ENCODE data around the gene MNX1.

Gene MNX1

DNA sequence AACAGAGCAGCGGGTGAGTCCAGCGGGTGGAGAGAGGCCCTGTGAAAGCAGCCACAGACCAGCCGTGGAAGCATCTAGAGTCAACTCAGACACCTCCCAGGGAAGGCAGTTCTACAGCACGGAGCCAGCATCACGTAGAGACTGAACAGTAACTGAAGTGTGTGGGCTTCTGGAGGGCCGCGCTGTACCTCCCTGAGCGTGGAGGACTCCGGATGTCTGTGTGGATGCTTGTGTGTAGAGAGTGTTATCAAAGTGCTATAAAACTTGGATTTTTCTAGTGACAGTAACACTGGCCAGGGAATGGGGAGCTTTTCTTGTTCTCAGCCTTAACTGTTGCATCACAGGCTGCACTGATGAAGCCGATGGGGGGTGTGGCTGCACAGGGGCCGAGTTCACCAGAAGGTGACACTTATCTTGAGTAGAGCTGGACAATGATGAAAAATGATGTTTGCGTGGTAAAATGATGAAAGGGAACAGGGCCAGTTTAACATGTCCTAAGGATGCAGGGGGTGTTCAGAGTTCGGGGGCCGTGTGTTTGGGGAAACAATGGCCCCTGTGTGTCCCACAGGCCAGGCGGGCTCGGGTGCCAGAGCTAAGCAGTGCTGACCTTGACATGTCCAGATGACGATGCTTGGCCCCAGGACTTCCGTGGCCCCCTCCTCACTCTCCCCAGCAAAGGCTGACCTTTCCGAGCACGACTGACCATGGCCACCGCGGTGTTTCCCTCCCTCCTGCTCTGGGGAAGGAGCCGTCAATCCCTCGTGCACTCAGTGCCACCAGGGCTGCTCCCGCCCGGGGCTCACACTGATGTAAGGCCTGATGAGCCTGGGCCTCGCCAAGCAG lies 21.9 kb downstream of the MNX1 start:
- H3K9me3 ChIP-seq = no peaks in the 10 kb centered on the region
- TF ChIP-seq, protein P1, sequence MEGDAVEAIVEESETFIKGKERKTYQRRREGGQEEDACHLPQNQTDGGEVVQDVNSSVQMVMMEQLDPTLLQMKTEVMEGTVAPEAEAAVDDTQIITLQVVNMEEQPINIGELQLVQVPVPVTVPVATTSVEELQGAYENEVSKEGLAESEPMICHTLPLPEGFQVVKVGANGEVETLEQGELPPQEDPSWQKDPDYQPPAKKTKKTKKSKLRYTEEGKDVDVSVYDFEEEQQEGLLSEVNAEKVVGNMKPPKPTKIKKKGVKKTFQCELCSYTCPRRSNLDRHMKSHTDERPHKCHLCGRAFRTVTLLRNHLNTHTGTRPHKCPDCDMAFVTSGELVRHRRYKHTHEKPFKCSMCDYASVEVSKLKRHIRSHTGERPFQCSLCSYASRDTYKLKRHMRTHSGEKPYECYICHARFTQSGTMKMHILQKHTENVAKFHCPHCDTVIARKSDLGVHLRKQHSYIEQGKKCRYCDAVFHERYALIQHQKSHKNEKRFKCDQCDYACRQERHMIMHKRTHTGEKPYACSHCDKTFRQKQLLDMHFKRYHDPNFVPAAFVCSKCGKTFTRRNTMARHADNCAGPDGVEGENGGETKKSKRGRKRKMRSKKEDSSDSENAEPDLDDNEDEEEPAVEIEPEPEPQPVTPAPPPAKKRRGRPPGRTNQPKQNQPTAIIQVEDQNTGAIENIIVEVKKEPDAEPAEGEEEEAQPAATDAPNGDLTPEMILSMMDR (IDR thresholded peaks at IDR 0.05; ENCODE audit: low read depth, low read length) = no peak
- H3K27me3 ChIP-seq = peaks cover 7% of the 10 kb centered on the region
- no peak overlapping the region for H3K4me3 ChIP-seq (ENCODE audit: low read depth, low read length)
- H3K36me3 ChIP-seq = no peaks in the 10 kb centered on the region
- H3K4me1 ChIP-seq = no peaks in the 10 kb centered on the region
- no peak for DNase-seq

DNA sequence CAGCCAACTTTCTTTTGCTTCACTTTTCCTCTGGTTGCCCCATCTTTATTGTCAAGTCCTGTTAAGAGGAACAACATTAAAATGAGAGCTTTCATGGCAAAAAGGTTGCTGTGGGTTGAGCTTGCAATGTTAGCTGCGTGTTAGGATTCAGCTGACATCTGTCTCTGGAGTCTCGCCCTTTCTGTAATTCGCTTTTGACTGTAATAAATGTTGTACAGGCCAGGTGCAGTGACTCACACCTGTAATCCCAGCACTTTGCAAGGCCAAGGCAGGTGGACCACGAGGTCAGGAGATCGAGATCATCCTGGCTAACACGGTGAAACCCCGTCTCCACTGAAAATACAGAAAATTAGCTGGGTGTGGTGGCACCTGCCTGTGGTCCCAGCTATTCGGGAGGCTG lies 24.1 kb downstream of the MNX1 start:
- no peak for DNase-seq
- Histone ChIP-seq H3K4me3 (ENCODE audit: low read depth, low read length) (no peak overlapping the region), H3K27me3 (no peaks in the 10 kb centered on the region), H3K4me1 (no peaks in the 10 kb centered on the region), H3K9me3 (no peaks in the 10 kb centered on the region), H3K36me3 (no peaks in the 10 kb centered on the region)
- TF ChIP-seq, protein P1 (IDR thresholded peaks at IDR 0.05; ENCODE audit: low read depth, low read length) = no peak

DNA sequence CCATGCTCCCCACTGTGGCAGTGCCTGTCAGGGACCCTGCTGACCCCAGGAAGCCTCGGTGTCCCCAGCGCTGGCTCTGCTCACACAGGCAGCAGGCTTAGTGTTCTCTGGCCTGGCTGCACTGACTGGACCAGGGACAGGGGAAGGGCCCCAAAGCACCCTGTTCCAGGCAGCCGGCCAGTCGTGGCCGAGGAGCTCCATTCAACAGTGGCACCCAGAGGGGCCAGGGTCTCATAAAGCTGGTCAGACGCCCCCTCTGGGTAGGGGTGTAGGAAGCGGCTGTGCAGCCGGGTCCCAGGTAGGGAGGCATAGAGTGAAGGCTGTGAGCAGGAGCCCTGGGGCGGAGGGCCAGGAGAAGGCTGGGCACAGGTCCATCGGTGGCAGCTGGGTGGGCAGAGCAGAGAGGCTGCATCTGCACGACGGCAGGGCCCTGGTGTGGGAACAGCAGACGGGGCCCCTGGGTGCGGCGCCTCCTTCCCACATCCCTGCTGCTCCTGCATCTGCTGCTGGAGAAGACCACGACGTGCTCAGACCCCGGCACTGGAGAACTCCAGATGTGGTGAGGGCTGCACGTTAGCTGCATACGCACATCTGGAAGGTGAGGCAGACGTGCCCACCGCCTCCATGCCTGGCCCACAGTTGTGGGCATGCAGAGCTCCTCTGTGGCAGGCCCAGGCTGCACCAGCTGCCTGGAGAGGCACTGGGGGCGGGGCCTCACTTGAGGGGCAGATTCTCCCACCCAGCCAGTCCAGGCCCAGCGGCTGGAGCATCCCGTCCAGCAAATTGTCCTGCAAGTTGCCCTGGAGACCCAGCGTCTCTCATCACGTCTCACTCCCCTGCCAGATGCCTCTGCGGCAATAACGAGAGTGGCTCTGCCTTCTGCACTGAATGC lies 25.1 kb downstream of the MNX1 start:
- Histone ChIP-seq H3K4me1 (no peaks in the 10 kb centered on the region), H3K9me3 (no peaks in the 10 kb centered on the region), H3K4me3 (ENCODE audit: low read depth, low read length) (no peak overlapping the region), H3K27me3 (no peaks in the 10 kb centered on the region), H3K36me3 (no peaks in the 10 kb centered on the region)
- TF ChIP-seq, protein P1 (IDR thresholded peaks at IDR 0.05; ENCODE audit: low read depth, low read length) = no peak
- DNase-seq = no peak

DNA sequence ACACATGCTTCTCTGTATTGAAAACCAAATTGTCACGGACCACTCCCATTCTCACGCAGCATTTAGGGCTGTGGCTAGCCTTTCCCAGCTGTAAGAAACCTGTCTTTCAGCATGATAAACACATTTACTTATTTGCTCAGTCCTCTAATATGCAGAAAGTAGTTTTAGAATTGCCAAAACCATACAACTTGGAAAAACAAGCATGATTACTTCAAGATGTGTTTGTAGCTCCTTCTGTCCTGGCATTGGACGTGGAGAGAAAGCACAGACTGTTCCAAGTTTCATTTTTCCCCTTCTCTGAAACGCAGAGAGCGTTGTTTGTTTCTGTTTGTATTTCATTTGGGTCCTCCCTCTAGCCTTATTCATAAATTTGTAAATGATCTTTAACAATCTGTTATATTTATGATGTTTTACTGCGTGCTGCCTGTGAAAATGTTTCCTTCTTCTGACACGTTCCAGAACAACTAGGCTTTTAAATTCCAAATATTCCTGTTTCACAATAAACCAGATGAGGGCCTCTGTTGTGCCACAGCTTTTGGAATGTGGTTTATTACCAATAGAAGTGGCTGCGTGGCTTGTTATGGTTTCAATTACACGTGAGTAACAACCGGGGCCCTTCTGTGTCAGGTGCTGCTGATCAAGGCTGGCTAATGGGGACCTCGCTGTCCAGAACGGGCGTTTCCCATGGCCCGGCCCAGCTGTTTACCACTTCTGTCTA lies 26.1 kb downstream of the MNX1 start:
- Histone ChIP-seq H3K4me1 (no peaks in the 10 kb centered on the region), H3K27me3 (no peaks in the 10 kb centered on the region), H3K4me3 (ENCODE audit: low read depth, low read length) (no peak overlapping the region), H3K9me3 (no peaks in the 10 kb centered on the region), H3K36me3 (0 out of 2 replicates have a peak, but pooled peaks cover 4% of the 10 kb centered on the region)
- DNase-seq = no peak
- TF ChIP-seq, protein P1 (IDR thresholded peaks at IDR 0.05; ENCODE audit: low read depth, low read length) = no peak

DNA sequence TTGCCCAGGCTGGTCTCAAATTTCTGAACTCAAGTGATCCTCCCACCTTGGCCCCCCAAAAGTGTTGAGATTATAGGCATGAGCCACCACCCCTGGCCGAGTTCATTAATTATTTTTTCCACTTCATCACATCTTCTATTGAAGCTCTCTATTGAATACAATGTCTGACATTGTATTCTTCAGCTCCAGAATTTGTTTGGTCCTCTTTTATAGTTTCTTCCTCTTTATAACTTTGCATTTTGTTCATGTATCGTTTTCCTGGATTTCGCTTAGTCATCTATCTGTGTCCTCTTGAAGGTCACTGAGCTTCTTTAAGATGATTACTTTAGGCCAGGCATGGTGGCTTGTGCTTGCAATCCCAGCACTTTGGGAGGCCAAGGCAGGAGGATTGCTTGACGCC lies 30.8 kb downstream of the MNX1 start:
- H3K36me3 ChIP-seq = 0 out of 2 replicates have a peak, but pooled peaks cover 4% of the 10 kb centered on the region
- TF ChIP-seq, protein P1 (IDR thresholded peaks at IDR 0.05; ENCODE audit: low read depth, low read length) = no peak
- no peaks in the 10 kb centered on the region for H3K9me3 ChIP-seq
- no peaks in the 10 kb centered on the region for H3K27me3 ChIP-seq
- DNase-seq = no peak
- H3K4me1 ChIP-seq = no peaks in the 10 kb centered on the region
- H3K4me3 ChIP-seq (ENCODE audit: low read depth, low read length) = no peak overlapping the region
